AG10803 (cell line): Measurements from ENCODE around the gene ADCY5.

Experiments
- DNase-seq: peaks from one replicate; pipeline ENCODE4 v3.0.0; 2010; ENCODE audit warnings: low read depth
- H3K4me3 ChIP-seq: 2 replicates; pipeline ENCODE4 v1.5.1; 2011; ENCODE audit warnings: mild to moderate bottlenecking, low read length, control low read depth
- CTCF ChIP-seq: conservative IDR thresholded peaks from 2 replicates; pipeline ENCODE4 v1.5.1; 2011; ENCODE audit warnings: mild to moderate bottlenecking, low read length, control low read depth, inconsistent platforms

The ADCY5 gene

GRCh38 chr3:123307064-123307463, 141.8 kb downstream of the ADCY5 start:
- no peak for TF ChIP-seq CTCF
- H3K4me3 ChIP-seq: no peak overlapping the region
- no peak for DNase-seq

- no peak overlapping the region for H3K4me3 ChIP-seq
- DNase-seq: no peak
- no peak for TF ChIP-seq CTCF
Observed at GRCh38 chr3:123305192-123305591, 143.7 kb downstream of the ADCY5 start.

GRCh38 chr3:123303976-123304560, 144.8 kb downstream of the ADCY5 start:
- TF ChIP-seq CTCF: no peak
- DNase-seq: no peak
- H3K4me3 ChIP-seq: no peak overlapping the region

GRCh38 chr3:123302961-123303360, 145.9 kb downstream of the ADCY5 start:
- no peak for TF ChIP-seq CTCF
- no peak overlapping the region for H3K4me3 ChIP-seq
- no peak for DNase-seq

GRCh38 chr3:123301331-123302184, 147.3 kb downstream of the ADCY5 start:
- no peak for TF ChIP-seq CTCF
- H3K4me3 ChIP-seq: no peak overlapping the region
- no peak for DNase-seq

GRCh38 chr3:123300583-123300982, 148.3 kb downstream of the ADCY5 start:
- TF ChIP-seq CTCF: no peak
- no peak for DNase-seq
- no peak overlapping the region for H3K4me3 ChIP-seq

- no peak for DNase-seq
Observed at GRCh38 chr3:123300056-123300455, 148.8 kb downstream of the ADCY5 start.

More at GRCh38 chr3:123300056-123300455, 148.8 kb downstream of the ADCY5 start:
- no peak for TF ChIP-seq CTCF
- H3K4me3 ChIP-seq: no peak overlapping the region
